Stimulated activated CD8-positive, alpha-beta memory T cell treated with anti-CD3 and anti-CD28 coated beads, Interleukin-7, amount 100 ng/mL, for 1 hour (primary cell): ENCODE results near the gene BCAS1.

Experiments used
- DNase-seq, 2 donors: peaks; one replicate each; pipeline ENCODE4 v3.0.0-alpha.2; 2020; ENCODE audit warnings: low read depth in 2 of 2

BCAS1 gene

DNA sequence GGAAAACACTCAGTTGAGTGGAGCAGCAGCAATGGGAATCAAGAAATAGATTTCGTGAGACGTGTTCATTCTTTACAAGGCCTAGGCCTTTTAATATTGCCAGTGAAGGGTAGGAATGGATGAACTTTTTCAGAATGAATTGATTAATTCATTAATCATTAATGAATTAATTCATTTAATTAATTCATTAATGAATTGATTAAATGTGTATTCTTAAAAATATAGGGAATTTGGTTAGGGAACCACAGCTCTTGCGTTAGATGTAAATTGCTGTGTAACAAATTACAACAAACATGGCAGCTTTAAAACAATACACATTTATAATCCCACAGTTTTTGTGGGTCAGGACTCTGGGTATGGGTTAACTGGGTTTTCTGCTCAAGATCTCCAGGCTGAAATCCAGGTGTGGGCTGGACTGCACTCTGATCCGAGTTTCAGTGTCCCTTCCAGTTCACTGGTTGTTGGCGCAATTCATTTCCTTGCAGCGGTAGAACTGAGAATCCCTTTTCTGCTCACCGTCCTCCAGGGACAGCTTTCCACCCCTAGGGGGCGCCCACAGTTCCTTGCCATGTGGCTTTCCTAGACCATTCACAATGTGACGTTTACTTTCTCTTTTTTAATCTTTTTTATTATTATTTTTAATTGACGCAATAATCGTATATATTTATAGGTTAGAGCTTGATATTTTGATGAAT lies 32.8 kb upstream of the BCAS1 start:
- peak; percentile 47 to 61 for DNase-seq

DNA sequence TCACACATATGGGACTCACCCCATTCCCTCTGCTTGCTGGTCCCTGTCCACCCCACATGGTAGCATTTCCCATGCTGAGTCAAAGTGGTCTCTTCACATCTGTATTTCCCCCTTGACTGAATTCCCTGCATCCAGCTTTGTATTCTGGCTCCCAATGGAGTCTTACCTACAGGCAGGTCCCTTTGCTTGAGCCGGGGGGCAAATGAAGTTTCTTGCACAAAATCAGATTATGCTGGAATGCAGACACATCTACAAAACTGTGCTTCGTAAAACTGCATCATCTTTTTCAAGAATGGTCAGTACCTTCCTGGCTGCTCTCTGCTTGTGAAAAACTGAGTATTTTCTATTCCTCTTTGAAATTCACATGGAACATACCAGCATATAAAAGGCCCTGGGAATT lies 32.1 kb upstream of the BCAS1 start:
- DNase-seq, result no peak

DNA sequence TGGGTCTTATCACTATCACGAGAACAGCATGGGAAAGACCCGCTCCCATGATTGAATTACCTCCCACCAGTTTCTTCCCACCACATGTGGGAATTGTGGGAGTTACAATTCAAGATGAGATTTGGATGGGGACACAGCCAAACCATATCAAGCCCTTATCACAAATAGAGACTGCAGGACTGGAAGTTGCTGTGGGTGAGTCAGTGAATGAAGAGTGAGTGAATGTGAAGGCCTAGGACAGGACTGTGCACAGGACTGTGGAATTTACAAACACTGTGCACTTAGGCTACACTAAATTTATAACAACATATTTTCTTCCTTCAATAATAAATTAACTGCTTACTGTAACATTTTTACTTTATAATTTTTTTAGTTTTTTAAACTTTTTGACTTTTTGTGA lies 30.2 kb upstream of the BCAS1 start:
- no peak for DNase-seq

DNA sequence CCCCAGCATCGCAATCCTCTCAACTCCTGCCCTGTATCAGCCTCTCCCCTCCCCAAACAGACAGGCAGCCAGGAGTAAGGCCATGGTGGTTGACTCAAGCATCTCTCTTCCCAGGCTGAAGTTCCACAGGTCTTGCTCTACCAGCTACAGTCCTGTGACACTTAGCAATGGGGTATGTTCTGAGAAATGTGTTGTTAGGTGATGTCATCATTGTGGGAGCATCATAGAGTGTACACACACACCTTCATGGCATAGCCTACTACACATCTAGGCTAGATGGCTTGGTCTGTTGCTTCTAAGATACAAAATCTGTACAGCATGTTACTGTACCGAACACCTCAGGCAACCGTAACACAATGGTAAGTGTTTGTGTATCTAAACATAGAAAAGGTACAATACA lies 29.5 kb upstream of the BCAS1 start:
- no peak for DNase-seq

DNA sequence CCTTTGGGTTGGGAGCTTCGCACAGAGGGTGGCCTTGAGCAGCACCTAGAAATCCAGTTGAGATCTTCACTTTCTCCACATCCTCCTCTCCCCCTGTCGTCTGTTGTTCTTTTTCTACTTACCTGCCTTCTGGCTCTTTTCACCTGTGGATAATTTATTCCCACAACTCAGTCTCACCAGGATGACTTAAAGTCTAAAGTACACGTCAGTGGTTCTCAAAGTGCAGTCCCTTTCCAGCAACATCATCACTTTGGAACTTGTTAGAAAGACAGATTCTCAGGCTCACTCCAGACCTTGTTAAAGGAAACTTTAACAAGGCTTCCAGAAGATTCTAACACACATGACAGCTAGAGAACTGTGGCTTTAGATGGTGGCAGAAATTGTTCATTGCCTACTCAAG lies 27.7 kb upstream of the BCAS1 start:
- no peak for DNase-seq

DNA sequence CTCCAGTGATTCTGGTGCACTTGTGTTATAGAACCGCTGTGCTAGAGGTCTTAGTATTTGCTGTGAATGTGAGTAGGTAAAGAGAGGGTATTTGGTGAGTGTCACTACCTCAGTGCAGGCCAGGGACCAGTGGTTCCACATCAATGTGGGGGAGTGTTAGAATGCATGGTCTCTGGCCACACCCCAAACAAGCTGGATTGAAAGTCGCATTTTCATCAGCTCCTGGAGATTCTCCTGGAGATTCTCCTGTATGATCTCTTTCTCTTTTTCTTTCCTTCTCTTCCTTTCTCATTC lies 26.8 kb upstream of the BCAS1 start:
- no peak for DNase-seq

DNA sequence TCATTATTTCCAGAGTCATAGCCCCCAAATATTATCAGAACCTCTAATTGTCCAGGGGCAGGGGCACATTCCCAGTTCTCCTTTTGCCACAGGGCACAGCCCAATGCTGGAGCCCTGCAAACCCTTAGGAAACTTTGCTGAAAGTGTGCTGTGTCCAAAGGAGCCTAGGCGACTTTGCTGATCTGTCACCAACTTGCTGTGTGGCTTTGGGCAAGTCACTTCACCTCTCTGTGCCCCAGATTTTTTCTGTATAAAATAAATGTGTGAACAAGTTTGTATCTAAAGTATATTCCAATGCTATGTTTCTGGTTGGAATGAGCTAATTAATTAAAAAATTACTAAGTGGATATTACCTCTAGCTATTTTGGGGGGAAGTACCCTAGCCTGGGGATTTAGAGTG lies 25.4 kb upstream of the BCAS1 start:
- DNase-seq, result no peak

DNA sequence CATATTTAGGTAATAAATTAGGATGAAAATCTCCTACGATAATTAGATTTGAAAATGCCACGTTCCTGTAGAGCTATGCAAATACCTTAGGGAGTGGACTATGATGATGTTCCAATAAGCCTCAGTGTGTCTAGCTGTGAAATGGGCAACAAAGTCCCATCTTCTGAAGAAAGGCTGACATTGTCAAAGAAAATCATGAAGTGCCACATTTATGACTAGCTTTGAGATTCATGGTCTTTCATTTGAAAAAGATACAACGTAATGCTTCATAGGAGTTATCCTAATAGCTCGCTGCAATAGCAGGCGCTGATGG lies 23.8 kb upstream of the BCAS1 start:
- no peak for DNase-seq

DNA sequence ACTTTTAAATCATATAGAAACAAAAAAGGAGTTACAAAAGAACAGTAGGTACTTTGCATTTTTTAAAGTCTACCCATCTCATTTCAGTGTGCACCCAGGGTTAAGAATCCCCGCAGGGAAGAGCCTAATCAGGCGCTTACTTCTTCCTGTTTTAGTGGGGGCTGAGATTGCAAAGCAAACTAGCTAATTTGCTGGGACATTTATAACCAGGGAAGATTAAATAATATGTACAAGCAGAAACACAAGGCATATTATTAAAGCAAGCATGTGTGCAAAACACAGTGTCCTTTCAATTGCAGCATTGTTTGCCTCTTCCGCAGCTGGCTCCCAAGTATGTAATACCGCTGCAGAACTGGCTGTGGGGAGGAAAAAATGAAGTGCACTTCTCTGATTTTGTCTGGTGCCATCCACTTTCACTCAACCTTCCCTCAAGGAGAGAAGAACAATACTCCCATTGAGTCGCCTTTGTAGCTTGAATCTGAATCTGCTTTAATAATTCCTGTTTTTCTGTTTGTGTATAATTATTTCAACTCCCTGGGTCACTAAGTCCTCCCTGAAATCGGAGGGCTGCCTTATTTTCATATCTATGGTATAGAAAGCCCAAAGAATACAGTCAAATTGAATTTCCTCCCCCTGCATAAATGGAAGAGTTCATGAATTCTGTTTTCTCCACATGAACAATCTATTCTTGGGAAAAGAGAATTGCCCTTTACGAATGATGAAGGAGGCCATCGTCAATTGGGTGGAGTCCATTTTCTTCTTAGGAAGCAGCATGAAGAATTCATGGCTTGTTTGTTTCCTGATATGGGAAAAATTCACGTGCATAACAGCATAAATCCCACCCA lies 23.3 kb upstream of the BCAS1 start:
- no peak for DNase-seq

DNA sequence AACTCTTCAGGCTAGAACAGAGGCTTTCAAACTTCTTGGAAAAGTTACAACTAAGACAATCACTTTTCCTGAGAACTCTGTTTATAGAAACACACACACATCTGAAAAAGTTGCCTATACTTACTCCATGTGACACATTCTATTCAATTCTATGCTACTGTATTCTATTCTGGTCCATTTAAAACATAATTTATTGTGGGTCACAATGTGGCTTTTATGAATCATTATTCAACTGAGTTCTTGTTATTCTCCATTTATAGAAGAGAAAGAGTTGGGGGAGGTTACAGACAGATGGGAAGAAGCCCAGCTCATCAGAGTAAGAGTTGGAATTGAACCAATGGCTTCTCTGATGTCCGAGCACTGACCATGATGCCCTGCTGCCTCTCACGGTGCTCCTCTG lies 21.6 kb upstream of the BCAS1 start:
- no peak for DNase-seq

DNA sequence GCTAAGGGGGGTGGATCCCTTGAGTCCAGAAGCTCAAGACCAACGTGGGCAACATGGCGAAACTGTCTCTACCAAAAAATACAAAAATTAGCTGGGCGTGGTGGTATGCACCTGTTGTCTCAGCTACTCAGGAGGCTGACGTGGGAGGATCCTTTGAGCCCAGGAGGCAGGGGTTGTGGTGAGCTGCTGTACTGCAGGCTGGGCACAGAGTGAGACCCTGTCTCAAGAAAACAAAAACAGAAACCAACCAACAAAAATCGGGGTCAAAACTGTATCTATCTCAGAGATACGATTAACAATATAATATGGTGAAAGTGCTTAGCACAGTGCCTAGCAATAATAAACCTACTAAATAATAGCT lies 20.7 kb upstream of the BCAS1 start:
- no peak for DNase-seq

DNA sequence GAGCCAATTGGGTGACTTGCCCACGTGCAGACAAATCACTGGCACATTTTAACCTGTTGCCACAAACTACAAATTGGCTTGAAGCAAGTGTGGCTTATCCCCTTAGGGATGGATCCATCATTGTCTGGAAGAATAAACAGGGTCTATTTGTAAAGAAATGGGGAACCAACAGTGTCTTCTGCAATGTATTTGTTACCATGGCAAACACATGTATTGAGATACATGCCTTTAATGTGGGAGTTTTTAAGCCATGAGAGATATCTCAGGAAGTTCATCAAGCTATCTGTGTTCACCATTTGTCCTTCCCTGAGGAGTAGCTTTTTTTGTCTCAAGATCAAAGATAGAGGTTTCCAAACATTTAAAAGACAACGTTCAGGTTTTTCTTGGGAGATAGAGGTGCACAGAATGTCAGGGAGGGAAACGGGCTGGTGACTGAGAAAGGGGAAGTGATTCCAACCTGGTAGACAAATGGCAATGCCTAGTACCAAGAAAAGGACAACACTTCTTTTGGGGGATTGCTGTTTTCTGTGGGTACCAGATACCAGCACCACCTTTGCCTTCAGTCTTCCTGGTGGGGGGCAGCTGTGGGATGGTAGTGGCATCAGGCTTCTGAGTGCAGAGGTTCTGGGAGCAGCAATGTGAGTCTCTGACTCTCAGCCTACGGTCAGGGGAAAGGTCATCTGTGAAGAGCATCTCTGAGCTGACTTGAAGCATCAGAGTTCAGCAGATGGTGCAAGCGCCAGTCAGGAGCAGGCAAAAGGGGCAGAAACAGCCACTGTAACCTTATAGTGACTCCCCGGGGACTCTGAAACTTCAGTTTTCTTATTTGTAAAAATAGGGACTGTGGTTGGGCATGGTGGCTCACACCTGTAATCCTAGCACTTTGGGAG lies 20.1 kb upstream of the BCAS1 start:
- no peak for DNase-seq

DNA sequence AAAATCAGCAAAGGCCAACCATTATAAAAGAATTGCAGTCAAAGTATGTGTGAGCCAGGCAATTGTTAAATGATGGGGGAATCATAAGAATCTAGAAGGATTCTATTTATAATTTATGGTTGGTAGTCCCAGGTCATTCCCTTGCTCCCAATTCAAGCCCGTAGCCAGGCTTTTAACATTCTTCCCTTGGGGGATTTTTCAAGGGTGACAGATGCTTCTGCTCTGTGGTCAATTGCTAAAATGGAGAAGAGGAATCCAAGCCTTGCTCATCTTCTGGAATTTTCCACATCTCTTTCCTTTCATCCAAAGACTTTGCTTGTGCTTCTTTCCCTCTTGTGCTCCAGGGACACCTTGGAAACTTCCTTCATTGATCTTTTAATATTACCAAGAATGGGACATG lies 18.0 kb upstream of the BCAS1 start:
- no peak for DNase-seq

DNA sequence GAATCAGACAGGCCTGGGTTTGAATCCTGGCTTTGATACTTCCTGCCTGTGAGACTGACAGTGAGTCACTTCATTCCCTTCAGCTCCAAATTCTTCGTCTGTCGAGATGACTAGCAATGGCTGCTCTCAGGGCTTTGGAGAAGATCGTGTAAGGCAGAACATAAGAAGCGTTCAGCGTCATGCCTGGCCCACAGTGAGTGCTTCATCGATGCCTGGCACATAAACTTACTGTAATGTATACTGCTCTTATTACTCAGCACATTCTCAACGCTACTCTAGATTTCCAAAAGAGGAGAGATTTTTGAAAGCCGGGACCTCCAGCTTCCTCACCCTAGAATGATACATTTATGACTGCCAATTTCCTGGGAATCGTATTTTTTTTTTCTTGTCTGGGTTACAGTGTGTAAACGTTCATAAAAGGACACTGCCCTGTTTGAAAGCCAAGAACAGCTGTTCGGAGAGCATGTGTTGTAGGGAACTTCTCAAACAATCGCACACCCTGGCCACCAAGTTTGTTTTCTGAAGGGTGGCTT lies 16.2 kb upstream of the BCAS1 start:
- DNase-seq, result no peak

DNA sequence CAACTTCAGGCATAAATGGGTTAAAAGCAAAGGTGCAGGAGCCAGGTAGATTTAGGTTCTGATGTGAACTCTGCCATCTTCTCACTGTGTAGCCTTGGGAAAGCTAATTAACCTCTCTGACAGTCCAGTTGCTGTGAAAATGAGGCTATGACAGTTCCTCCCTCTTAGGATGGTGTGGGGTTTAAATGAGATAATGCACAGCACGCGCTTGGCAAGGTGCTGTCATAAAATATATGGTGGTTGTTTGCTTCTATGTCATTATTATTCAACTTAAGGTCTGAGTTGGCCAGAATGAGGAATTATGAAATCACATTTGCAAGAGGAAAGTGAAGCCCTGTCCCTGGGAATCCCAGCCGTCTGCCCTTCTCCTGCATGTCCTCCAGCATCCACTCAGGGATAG lies 15.5 kb upstream of the BCAS1 start:
- no peak for DNase-seq

DNA sequence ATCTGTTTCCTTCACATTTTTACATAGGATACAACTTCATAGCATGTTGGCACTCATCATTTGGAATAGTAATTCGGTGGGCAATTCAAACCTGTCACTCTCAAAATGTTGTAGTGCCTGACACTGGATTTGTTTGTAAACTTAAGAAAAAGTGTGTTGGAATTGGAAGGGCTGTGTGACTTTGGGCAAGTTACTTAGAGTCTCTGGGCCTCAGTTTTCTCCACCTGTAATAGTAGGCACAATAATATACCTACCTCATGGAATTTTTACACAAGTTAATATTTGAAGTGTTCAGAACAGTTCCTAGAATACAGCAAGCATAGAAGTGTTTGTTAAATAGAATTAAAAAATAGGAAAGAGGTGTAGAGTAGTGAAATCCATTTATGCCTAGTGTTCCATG lies 15.0 kb upstream of the BCAS1 start:
- DNase-seq, result no peak

DNA sequence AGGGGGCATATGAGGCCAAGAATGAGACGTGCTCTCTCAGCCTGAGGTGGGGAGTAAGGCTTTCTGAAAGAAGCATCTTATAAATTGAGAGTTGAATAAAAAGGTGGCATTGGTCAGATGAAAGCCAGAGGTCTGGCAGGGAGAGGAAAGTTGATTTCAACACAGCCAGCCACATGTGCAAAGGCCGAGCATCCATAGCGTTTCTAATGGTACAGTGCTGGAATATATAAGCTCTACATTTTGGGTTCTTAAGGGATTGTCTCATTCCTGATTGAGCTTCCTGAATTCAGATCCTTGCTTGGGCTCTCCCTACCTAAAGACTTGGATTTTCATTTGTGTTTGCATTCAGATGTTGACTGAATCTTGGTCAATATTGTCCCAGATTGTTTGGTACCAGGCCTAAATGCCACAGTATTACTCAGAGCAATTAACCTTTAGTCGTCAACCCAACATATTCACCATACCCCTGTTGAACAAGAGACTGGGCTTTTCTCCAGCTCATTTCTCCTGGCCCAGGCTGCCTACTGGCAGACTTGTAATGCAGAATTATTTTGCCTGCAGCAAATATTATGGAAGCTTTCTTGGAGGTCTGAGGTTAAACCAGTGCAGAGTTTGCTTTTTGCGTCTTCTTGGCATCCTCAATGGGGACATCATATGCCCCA lies 14.5 kb upstream of the BCAS1 start:
- no peak for DNase-seq

DNA sequence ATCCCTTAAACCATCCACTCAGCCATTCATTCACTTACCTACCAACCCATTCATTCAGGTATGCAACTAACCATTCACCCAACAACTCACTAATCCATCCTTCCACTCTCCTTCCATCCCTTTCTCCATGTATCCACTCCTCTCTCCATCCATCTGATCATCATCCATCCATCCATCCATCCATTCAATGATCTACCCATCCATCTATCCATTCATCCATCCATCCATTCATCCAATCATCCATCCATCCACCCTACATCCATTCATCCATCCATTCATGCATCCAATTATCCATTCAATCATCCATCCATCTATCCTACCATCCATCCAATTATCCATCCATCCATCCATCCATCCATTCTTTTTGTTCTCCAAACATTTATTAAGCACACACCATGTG lies 13.8 kb upstream of the BCAS1 start:
- no peak for DNase-seq

DNA sequence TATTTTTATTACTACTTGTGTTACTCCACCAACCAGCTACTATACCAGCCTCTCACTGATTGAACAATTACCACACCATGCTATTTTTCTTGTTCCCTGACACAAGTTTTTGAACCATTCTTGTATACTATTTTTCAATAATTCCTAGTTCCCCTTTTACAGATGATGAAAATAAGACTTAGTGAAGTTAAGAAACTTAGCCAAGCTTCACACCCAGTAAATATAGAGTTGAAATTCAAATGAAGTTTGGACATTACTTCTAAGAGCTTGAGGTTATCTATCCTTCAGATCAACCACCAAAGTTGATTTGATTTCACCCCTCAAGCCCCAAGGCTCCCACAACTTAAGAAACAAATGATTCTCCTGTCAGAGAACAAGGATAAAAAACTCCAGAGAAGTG lies 13.1 kb upstream of the BCAS1 start:
- DNase-seq, result no peak

DNA sequence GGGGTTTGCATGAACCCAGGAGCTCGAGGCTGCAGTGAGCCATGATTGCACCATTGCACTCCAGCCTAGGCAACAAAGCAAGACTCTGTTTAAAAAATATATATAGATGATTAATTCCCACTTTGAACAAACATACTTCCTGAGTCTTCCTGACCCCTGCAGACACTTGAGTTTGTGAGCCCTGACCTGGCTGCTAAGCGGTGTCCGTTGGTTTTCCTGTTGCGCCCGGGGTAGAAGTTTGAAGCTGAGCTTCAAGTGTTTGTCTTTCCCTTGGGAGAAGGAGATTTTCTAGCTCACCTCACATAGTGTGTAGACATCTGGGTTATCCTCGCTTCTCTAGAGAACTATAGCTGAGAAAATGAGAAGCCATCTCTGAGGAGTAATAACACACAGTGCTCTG lies 11.7 kb upstream of the BCAS1 start:
- DNase-seq, result no peak

DNA sequence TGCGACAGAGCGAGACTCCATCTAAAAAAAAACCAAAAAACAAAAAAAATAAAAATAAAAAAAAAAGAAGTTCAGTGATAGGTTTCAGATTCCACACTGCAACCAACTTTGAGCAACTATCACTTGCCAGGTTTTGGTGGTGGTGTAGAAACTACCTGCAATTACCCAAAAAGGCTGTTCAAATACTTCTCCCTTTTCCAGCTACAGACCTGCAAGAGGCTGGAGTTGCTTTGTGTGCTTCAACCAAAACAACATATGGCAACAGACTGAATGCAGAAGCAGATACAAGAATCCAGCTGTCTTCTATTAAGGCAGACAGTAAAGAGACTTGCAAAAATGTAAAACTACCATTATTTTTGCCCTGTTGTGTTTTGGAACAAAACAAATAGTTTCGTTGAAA lies 9.3 kb upstream of the BCAS1 start:
- DNase-seq, result no peak

DNA sequence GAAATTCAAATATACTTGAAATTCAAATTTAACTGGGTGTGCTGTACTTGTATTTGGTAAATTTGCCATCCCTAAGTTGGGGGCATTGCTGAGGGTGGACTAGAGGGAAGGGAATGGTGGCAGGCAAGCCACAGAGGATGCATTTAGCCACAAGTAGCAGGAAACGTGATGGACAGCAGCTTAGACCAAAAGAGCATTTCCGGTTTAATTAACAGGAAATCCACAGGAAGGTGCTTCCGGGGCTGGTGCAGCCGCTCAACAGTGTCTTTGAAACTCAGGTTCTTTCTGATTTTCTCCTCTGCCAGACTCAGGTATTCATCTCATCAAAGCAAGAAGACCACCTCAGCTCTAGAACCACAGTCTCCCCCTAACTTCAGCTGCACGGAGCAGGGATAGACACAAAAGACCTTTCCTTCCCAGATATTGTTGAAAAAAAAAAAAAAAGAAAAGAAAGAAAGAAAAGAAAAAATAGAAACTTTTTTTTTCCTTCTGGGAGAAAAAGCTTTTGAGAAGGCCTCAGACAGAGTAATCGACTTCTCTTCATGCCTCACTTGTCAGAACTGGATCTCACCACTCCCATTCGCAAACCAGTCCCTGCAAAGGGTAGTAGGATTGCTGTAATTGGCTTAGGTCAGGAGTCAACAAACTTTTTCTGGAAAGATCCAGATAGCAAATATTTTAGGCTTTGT lies 8.0 kb upstream of the BCAS1 start:
- DNase-seq, result no peak
